Measurements from ENCODE around the gene DMXL2. TPM values are rescaled to one million over a fixed set of nuclear protein-coding genes. Genes with fewer than 3 reads are reported as not detected.

DMXL2 gene
- total and polyA plus RNA-seq, 9 of the 15 experiments (the other 6 are each of a cell fraction or from before 2014, with no cell fraction given), result 9.3 to 57.7 (median 30.7) TPM

GRCh38 chr15:51576911-51577500, 45.6 kb downstream of the DMXL2 start (continued):
- no peak for TF ChIP-seq ZBTB40 (IDR thresholded peaks at IDR 0.05)
- no peak for TF ChIP-seq ZBTB40 (CRISPR knock-in tag; IDR thresholded peaks at IDR 0.05)
- no peak for TF ChIP-seq ZFP91 (CRISPR knock-in tag; IDR thresholded peaks at IDR 0.05)
- no peak for TF ChIP-seq SMARCC2 (IDR thresholded peaks at IDR 0.05; ENCODE audit: low read depth)
- TF ChIP-seq ZNF347 (CRISPR knock-in tag; IDR thresholded peaks at IDR 0.05; ENCODE audit: low read depth), result no peak
- TF ChIP-seq NR1H2 (CRISPR knock-in tag; IDR thresholded peaks at IDR 0.05), result no peak
- TF ChIP-seq SFPQ (IDR thresholded peaks at IDR 0.05; ENCODE audit: low read depth, low read length), result no peak
- no peak for TF ChIP-seq XRCC4 (IDR thresholded peaks at IDR 0.05; ENCODE audit: extremely low read depth, insufficient read depth, insufficient read length)
- TF ChIP-seq FOXP1 (CRISPR knock-in tag; IDR thresholded peaks at IDR 0.05), result no peak
- no peak for TF ChIP-seq SNAPC5 (CRISPR knock-in tag; IDR thresholded peaks at IDR 0.05)
- peak; percentile 75; the same call in 1 of the 2 replicates for TF ChIP-seq ZNF584 (CRISPR knock-in tag; IDR thresholded peaks at IDR 0.05; ENCODE audit: low read depth)
- no peak for TF ChIP-seq SMAD3 (CRISPR knock-in tag; conservative IDR thresholded peaks at IDR 0.05)
- no peak for TF ChIP-seq PRMT5 (CRISPR knock-in tag; IDR thresholded peaks at IDR 0.05)
- no peak for TF ChIP-seq FUS (optimal IDR thresholded peaks at IDR 0.05; ENCODE audit: low read depth, low read length)
- TF ChIP-seq ELF1 (tag; IDR thresholded peaks at IDR 0.05), result no peak
- no peak for TF ChIP-seq PTTG1 (tag; IDR thresholded peaks at IDR 0.05; ENCODE audit: low read depth)
